Measurements from ENCODE around the gene POLRMT. TPM values are rescaled to one million over a fixed set of nuclear protein-coding genes. Genes with fewer than 3 reads are reported as not detected.

The POLRMT gene
- total and polyA plus RNA-seq, 11 donors, result 32.0 to 78.0 (median 41.5) TPM

- 71 to 75% (median 72%) methylated on average over 45 to 66 of the region's 66 CpGs for WGBS, 4 donors
- intact Hi-C loops (cut with DNase I), result no loop called here
- H3K9me3 ChIP-seq, result no peaks in the 10 kb centered on the region
- H3K4me1 ChIP-seq, result peaks cover 3 to 87% (median 52%) of the 10 kb centered on the region in 12 donors
- no peak for TF ChIP-seq POLR2A (IDR thresholded peaks at IDR 0.05)
- TF ChIP-seq, protein P1, sequence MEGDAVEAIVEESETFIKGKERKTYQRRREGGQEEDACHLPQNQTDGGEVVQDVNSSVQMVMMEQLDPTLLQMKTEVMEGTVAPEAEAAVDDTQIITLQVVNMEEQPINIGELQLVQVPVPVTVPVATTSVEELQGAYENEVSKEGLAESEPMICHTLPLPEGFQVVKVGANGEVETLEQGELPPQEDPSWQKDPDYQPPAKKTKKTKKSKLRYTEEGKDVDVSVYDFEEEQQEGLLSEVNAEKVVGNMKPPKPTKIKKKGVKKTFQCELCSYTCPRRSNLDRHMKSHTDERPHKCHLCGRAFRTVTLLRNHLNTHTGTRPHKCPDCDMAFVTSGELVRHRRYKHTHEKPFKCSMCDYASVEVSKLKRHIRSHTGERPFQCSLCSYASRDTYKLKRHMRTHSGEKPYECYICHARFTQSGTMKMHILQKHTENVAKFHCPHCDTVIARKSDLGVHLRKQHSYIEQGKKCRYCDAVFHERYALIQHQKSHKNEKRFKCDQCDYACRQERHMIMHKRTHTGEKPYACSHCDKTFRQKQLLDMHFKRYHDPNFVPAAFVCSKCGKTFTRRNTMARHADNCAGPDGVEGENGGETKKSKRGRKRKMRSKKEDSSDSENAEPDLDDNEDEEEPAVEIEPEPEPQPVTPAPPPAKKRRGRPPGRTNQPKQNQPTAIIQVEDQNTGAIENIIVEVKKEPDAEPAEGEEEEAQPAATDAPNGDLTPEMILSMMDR (IDR thresholded peaks at IDR 0.05), result peak in 1 of 12 donors; percentile 15
- H3K36me3 ChIP-seq, result peaks cover 0 to 57% (median 29%) of the 10 kb centered on the region in 9 donors
- peak in 1 of 5 donors; percentile 54 for DNase-seq
- no peaks in the 10 kb centered on the region for H3K27me3 ChIP-seq
- H3K4me3 ChIP-seq, result peak overlapping the region in 10 of 12 donors; percentile 26 to 99 (median 94)
- no peak for ATAC-seq
- H3K27ac ChIP-seq, result peak overlapping the region; percentile 17 to 99 (median 96)
These were observed 55.6 kb downstream of the POLRMT start for GRCh38 chr19:577439-578392.

- peak overlapping the region in 10 of 12 donors; percentile 26 to 99 (median 94) for H3K4me3 ChIP-seq
- peak in 1 of 5 donors; percentile 50 for DNase-seq
These were observed 56.4 kb downstream of the POLRMT start for GRCh38 chr19:576768-577438.

DNA sequence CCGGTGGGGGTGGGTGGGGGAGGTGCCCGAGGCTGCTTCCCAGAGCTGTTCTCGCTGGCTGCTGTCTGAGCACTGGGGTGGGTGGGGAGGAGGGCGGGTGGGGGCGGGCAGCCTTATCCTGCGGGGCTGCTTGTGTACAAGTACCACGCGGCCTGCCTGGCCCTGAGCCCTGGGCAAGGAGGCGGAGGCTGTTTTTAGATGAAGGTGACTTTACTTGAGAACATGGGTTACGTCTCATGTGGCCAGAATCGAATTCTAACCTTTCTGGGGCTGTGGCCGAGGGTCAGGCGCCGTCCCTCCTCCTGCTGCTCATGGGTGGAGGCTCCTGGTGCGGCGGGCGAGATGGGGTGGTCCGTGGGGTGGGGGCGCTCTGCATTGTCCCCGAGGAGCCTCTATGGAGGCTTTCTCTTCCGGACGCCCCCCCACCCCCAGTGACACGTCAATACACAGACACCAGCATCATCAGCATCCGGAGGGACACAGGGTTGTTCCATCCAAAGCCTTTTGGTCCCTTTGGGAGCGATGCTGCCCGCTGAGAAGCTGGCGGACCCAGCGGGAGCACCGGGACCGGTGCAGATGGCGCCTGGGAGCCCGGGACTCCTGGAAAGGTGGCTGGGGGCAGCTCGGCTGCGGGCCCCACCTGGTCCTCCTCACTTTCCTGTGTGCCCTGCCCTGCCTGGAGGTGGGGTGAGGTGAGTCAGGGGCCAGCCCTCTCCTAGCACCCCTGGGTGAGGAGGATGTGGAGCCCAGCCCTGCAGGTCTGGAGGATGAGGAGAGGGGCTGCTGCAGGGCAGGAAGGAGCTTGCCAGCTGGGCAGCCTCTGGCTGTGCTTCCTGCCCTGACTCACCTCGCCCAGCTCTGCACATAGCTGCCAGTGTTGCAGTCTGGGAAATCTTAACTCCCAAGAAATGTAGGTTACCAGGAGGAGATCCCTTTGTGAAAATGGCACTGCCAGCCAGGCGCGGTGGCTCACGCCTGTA lies 57.5 kb downstream of the POLRMT start:
- intact Hi-C loops (cut with DNase I), result no loop called here
- Histone ChIP-seq H3K4me1 (peaks cover 3 to 84% (median 55%) of the 10 kb centered on the region in 12 donors), H3K27ac (peak overlapping the region; percentile 31 to 99 (median 96)), H3K36me3 (peaks cover 0 to 40% (median 12%) of the 10 kb centered on the region in 9 donors), H3K9me3 (no peaks in the 10 kb centered on the region), H3K27me3 (no peaks in the 10 kb centered on the region), H3K4me3 (peak overlapping the region; percentile 9 to 99 (median 94))
- WGBS, 4 donors, result 34 to 58% (median 42%) methylated on average over 26 to 38 of the region's 38 CpGs
- TF ChIP-seq, protein P1 (IDR thresholded peaks at IDR 0.05), result no peak
- TF ChIP-seq POLR2A (IDR thresholded peaks at IDR 0.05), result peak in 1 of 2 donors; percentile 29
- DNase-seq, result peak; percentile 78 to 92 (median 82)
- peak; percentile 47 to 69 (median 56) for ATAC-seq

More at GRCh38 chr19:576768-577438, 56.4 kb downstream of the POLRMT start:
- Histone ChIP-seq H3K9me3 (no peaks in the 10 kb centered on the region), H3K27ac (peak overlapping the region; percentile 31 to 99 (median 96)), H3K27me3 (no peaks in the 10 kb centered on the region), H3K4me1 (peaks cover 3 to 82% (median 51%) of the 10 kb centered on the region in 12 donors), H3K36me3 (peaks cover 0 to 49% (median 21%) of the 10 kb centered on the region in 9 donors)
- intact Hi-C loops (cut with DNase I), result no loop called here
- no peak for ATAC-seq
- TF ChIP-seq, protein P1 (IDR thresholded peaks at IDR 0.05), result no peak
- no peak for TF ChIP-seq POLR2A (IDR thresholded peaks at IDR 0.05)
- WGBS, 4 donors, result 51 to 63% (median 56%) methylated on average over 19 to 28 of the region's 28 CpGs

All from heart left ventricle (tissue), 16 donors.